HG03045 (cell line): ENCODE results near the gene B3GALT4.
A peak's percentile ranks its signal among the peaks of the same experiment; 100 is the strongest.

Source experiments
- ATAC-seq: cut with Tn5 transposase; IDR thresholded peaks from one replicate; pipeline ENCODE4 v1.9.1; 2021; ENCODE audit warnings: mild to moderate bottlenecking, moderate library complexity; ENCODE audit not compliant: unreplicated experiment

B3GALT4 gene

DNA sequence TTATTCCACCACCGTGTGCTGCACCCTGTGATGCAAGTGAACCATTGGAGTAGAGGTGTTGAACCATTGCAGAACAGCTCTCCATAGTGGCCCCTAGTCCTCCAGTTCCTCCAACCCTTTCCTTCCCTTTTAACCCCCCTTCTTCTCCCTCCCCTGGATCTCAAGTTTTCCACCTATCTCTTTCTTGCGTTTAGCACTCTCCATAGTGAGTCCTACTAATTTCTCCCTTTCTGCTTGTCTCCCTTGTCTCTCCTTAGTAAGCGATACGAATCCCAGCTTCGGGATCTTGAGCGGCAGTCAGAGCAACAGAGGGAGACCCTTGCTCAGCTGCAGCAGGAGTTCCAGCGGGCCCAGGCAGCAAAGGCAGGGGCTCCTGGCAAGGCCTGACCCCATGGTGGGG lies 13.5 kb downstream of the B3GALT4 start:
- ATAC-seq, result no peak

DNA sequence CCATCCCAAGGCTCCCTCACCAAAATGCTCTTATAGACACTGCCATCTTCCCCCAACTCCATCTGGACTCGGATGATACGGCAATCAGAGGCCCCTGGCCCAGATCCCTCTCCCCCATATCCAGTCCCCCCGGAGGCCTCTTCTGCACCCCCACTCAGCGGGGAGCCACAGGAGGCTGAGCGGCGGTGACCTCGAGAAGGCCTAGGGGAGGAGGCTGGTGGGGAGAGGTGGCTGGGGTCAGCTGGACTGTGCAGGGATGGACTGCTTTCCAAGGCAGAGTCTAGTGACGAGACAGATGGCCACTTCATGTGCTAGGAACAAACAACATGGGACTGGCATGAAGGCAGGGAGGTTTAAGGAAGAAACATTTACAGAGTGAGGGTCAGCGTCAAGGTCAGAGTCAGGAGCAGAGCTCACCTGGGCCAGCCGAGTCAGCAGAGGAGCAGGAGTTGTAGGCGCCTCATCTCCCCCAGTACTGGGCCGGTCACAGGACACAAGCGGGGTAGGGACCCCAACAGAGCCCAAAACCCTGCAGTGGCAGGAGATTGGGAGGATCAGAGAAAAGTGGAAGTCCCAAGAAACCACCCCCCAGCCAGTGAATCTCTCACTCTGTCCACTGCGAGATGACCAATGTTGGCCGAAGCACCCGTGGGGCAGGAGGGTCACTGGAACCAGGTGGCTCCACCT lies 16.2 kb downstream of the B3GALT4 start:
- ATAC-seq, result no peak

DNA sequence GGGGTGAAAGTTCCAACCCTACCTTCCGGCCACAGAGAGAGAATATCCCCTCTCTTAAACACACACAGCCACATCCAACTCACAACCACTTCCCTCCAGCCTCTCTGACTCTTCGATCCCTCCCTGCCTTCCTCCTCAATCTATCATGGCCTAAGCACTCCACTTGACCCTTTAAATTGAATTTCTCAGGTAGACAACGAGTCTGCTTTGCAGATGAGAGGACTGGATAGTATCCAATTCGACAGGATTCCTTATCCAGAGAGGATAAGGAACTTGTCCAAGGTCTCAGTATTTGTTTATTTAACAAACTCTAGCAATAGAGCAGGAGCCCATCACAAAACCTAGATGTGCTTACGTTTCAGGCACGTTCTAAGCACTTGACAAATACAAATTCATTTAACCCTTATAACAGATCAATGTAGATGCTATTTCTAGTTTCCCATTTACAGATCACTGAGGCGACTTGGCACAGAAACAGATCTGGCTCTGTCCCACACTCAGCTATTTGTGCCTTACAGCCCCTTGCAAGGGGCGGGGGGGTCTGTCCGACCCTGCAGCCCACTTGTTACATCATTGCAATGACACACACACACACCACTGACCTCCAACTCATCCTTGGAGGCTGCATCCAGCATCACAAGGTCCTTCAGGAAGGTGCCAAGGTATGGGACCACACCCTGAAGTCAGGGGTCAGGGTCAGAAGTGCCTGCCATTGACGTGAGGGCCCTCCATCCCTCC lies 17.3 kb downstream of the B3GALT4 start:
- ATAC-seq, result no peak

DNA sequence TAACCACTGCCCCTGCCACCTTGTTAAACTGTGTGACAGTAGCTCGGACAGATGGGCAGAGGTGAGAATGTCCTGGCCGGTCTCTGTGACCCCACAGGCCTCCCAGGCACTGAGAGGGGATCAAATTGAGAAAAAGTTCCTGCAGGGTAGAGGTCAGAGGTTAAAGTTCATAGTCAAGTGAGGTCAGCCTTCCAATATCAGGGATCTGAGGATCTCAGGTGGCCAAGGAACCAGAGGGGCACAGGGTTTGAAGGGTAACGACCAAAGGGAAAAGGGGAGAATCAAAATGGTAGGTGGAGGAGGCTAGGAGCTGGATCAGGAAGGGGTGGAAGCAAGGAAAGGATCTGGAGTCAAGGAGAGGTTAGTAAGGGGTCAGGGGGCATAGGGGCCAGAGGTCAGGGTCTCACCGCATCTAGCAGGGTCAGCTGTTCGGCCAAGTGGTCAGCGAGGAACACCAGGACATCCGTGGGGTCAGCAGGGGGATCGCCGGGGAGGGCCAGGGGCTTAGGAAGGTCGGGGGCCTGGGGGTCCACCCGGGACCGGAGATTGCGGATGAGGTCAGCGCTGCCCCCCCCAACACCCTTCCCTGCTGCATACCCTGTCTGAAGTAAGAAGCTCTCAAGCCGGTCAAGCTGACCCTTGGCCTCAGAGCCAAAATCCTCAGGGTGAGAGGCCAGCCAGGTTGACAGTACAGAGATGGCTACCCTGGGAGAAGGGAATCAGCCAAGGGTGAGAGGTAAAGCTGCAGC lies 18.9 kb downstream of the B3GALT4 start:
- ATAC-seq, result no peak

DNA sequence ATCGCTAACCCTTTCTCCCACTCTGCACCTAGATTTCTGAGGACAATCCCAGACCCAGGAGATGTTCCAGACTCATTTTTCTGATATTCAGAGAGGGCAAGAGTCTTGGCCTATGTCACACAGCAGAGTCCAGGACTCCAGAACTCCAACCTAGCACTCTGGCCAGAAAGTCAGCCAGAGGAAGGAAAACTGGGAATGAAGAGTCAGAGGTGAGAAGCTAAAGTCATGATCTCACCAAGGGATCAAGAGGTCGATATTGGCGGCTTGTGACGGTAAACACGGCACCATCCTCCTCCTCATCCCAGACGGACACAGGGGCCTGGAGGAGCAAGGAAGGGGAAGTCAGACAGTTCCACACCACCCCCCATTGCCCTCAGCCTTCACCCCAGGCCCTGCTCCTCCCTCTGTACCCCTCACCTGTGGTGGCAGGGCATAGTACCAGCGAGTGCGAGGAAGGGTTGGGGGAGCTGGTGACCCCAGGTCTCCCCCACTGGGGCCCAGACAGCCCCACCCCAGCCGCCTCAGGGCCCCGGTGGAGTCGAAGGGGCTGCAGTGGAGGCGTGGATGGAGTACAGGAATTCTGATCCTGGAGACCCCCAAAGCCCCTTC lies 20.0 kb downstream of the B3GALT4 start:
- no peak for ATAC-seq

DNA sequence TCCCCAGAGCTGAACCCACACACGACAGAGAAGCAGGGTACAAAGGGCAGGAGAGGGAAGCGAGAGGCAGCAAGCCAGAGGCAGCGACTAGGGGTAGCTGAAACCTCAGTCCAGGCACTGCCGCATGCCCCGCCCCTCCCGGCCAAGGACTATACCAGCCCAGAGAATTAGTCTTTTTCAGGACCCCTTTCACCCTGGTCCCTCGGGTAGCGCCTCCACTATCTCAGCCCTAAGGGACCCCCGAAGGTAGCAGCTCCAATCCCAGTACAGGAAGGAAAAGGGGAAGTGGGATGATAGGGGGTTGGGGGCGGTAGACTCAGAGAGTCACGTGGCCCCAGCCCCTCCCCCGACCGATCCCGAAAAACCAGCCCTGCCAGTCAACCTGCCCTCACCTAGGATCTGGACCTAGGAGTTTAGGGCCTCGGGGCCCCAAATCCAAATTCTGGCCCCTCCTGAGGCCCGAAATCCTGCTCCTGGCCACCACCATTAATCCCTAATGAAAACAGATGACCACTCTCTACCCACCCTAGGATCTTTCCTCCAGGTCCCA lies 20.6 kb downstream of the B3GALT4 start:
- ATAC-seq, result no peak

DNA sequence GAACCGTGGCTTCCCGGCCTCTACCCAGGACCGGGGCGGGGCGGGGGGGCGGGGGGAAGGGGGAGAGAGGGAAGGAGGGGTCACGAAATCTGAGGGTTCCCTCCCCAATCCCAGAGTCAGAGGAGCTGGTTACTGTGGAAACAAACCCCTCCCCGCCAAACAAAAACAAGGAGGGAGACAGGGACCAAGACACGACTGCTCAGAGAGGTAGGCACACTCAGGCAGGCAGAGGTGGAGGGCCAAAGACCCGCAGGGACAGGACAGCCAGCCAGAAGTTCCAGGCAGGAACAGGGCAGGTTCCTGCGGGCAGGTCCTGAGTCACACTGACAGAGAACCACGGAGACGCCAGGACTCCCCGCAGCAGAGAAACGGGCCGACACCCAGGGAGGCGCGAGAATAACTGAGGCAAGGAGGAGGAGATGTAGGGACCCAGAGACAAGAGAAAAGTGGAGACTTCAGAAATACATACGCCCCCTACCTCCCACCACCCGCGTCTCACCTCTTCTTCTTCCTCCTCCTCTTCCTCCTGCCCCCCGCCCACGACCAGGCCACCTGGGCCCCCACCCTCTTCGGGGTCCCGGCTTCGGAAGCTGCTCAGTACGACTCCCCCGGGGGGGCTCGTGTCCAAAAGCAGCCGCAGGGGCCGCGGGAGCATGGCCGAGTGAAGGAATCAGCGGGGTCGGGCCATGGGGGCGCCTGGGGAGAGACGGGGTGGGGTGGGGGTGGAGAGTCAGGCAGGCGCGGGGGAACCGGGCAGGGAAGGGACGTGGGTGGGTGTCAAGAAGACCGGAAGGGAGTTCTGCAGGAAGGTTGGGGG lies 21.2 kb downstream of the B3GALT4 start:
- no peak for ATAC-seq

DNA sequence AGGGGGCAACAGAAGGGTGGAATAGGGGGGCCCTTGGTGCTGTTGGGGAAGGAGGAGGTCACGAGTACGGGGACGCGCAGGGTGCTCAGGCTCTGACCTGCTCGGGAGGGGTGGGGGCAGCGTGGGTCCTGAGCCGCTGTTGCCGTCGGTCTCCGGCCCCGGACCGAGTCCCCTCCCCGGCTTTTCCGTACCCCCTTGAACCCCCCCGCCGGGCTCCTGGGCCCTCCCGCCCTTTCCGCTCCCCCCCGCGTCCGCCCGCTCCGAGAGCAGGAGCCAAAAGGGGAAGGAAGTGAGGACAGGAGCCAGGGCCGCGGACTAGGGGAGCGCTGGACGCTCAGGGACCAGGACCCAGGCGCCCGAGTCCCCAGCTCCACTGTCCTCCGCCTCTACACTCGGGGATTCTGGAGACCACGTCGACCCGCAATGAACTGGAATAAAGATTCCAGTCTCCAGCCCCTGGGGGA lies 21.9 kb downstream of the B3GALT4 start, which contains the start of gene RGL2:
Gene RGL2, minus strand, starts transcription at position 170 of the 464 bp plus-strand sequence. CDS start 332 bp downstream, outside the sequence.
- ATAC-seq, result peak; percentile 27

DNA sequence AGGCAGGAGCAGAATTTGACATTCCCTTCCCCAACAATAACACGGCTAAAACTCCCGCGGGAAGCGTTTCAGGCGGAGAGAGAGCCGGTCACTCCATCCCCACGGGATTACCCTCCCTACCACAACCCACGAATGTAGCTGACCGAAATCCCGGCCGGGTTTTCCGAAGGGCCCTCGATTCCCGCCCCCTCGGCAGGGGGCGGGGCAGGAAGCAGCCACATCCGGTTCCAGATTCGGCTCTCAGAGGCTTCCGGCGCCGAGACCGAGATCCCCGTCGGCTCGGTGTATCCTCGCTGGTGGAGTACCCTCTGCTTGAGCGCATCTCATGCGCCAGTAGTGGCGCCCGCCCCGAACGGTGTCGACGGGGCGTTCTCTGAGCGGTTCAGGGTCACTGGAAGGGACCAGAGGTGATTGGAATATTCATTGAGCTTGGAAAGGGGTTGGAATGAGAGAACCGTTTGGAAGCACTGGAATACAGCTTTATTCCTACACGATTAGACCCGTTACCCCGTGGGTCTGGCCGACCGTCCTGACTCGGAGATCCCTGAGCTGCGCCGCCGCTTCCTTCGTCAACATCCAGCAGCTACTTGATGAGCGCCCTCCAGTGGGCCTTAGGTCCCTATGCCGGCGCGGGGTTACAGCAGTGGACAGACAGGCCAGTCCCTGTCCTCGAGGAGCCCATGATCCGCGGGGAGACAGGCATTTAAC lies 22.5 kb downstream of the B3GALT4 start:
- peak; percentile 72 for ATAC-seq

DNA sequence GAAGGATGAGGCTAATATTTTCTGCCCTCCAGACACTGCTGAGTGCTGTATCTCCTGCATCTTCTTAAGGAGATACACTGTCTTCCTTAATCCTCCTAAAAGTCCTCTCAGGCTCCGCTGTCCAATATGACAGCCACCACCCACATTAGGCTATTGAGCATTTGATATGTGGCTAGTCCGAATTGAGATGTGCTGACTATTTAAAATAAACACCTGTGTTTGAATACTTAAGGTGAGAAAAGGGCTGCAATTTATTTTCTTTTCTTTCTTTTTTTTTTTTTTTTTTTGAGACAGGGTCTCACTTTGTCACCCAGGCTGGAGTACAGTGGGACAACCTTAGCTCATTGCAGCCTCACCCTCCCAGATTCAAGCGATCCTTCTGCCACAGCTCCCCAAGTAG lies 25.0 kb downstream of the B3GALT4 start:
- no peak for ATAC-seq

DNA sequence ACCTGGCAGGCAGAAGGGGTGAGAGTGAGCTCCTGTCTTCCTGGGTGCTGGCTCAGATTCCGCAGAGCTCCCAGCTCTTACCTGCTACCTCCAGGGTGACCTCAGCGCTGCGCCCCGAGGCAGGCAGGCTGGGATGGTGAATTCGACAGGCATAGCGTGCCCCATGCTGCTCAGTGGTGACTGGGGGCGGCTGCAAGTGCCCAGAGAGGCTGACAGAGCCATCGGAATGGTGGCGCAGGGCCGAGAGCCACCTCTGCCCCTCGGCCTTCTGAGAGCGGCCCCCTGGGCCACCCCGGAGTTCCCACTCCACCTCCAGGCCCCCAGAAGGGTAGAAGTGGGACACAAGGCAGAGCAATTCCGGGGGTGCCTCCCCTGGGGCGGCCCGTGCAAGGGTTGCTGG lies 27.3 kb downstream of the B3GALT4 start:
- no peak for ATAC-seq

DNA sequence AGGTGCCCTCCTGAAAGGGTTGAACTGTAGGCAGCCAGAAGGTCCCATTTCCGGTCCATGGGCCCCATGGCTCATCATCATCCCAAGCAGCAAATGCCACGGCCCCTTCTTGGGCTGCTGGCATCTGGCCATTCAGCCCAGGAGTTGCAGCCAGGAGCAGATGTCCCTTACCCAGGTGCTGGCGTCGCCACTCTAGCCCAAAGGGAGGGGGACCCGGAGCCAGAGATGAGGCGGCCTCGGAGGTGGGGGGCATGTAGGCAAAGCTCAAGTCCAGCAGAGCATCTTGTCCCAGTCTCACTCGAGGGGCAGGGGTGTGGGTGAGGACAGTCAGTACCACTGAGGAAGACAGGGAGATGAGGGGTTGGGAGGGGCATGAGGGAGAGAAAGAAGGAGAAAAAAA lies 28.1 kb downstream of the B3GALT4 start:
- no peak for ATAC-seq

DNA sequence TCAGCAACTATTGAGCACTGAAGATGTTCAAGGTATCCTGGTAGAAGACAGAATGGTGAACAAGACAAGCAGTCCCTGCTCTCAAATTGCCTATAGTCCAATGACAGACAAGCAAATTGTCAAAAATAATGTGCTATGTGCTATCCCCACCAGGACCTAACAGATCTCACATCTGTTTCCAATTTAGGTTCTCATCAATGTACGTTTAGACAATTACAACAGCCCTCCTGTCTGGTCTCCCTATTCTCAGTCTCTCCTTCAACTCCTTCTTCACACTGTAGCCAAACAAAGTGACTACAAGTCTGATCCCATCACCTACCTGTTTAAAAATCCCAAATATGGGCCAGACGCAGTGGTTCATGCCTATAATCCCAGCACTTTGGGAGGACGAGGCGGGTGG lies 29.4 kb downstream of the B3GALT4 start:
- no peak for ATAC-seq

DNA sequence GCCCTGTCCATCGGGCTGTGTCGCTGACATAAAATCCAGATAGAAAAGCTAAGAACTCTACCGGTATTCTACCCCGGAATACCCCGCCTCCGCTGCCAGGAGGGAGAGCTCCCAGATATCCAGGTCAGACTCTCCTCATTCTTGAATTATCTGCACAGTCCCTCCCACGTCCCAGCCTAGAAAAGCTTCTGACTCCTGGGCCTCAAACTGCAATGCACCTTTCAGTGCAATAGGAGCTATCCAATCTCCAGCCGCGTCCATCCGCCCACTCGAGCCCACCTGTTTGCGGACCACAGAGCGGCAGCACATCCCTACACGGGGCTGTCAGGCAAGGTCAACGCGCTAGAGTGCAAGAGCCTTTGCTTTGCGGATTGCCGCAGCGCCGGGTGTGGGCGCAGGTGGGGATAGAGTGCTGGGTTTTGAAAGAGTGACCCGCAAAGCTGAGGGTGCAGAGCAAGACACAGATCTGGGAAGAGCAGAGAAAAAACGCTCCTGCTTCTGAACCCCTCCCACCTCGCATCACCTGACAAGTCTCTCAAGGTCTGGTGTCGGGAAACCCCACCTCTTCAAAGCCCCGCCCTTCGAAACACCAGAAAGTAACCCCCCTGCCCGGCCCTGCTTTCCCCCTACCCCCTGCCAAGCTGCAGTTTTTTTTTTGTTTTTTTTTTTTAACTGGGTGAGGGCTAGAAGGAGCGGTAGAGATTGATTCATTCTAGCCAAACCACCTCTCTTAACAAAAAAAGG lies 35.6 kb downstream of the B3GALT4 start:
- no peak for ATAC-seq

DNA sequence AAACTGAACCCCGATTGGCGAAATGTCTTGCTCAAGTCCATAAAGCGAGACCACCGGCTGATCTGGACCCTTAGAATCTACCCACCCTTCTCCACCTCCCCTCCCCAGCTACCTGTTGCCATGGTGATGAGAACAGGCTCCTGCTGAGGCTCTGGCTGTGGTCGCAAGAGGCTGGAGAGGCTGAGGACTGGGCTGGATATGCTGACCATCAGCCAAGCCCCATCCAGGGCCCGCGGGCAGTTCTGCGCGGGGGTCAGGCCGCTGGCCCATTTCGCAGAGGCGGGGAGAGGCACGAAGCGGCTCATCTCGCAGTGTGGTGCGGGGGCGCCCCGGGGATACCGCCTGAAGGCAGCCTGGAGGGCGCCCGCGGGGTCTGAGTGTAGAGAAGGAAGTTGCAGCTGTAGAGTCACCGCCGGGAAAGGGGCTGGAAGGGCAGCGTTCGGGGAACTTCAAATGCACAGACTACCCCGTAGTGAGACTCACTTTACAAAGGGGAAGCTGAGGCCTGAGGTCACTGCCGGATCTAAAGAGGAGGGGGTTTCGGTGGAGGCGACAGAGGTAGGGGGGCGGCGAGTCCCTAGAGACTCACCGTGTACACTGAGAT lies 36.3 kb downstream of the B3GALT4 start:
- ATAC-seq, result peak; percentile 3

DNA sequence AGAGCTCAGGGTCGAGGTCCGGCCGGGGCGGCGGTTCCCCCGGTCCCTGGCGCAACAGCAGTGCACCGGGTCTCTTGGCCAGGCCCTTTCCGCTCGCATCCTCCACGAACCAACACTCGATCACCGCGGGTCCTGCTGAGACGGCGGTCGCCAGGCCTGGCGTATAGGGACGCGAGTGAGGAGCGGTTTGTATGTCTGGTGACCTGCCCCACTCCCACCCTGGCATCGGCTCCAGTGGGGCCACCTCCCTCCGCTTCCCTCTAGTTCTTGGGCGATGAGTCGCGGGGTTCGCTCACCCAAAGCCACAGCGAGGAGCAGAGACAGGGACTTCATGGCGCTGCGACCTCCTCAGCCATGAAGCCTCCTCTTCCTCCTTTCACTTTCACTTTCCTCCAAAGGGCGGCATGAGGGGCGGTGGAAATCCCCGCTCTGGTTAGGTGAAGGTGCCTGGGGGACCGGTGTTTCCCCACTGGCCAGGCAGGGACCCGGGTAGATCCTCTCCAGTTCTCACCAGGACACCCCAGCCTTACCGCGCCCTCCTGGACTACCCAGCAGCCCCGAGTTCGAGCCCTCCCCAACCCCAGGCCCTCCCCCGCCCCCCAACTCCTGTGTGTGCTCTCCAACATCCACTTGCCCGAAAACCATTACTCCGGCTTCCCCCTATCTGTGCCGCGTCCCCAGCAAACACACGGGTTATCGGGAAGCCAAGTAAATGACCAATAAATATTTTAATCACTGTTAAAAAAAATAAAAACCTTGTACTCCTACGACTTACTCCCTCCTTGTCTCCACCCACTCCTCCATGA lies 37.0 kb downstream of the B3GALT4 start, which contains the start of gene TAPBP:
Gene TAPBP, minus strand, starts transcription at position 370 of the 806 bp plus-strand sequence. Its CDS starts 37 bp downstream, at position 333.
- peak; percentile 28 for ATAC-seq

DNA sequence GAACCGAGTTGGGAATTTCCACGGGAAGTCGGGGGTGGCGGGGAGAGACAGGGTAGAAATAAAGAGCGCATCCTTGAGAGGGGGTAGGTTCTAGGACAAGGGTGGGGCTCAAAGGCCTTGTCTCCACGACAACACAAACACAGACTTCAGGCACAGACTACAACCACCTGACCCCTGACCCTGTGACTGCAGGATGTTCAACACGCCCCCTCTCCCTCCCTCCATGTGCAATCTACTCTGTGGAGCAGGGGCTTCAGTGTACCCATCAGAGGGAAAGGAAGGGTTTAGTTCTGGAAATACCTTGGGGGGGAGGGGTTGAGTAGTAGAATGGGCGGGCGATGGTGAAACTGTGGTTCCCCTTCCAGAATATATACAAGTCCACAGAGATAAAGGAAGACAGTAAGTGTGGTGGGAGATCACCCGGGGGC lies 37.6 kb downstream of the B3GALT4 start:
- no peak for ATAC-seq
